AG09319 (cell line): ENCODE data around the gene CDK1.

ENCODE experiments used
- DNase-seq: peaks from one replicate; pipeline ENCODE4 v3.0.0-alpha.2; 2010; ENCODE audit warnings: low read depth; ENCODE audit errors: extremely low read depth
- CTCF ChIP-seq: IDR thresholded peaks from 2 replicates; pipeline ENCODE4 v1.5.1; 2011; ENCODE audit warnings: low read depth, mild to moderate bottlenecking, inconsistent platforms, low read length, moderate library complexity

The CDK1 gene

DNA sequence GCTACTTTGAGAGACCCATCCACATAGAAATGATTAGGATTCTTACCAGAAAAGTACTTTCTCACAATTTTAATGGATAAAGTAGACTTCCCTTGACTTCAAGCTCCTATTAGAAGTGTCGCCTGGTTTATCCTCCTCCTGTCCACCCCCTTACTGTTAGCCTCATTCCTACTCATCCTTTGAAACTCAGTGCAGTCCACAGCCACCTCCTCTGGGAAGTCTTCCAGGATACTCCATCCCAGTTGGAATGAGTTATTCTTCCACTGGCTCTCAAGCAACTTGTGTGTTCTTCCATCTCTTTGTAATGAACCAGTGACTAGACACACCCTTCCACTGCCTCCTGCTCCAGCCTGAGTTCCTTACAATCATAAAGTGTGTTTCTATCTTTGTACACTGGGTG, 25.1 kb upstream of the CDK1 start:
- TF ChIP-seq CTCF, result no peak
- DNase-seq, result no peak

DNA sequence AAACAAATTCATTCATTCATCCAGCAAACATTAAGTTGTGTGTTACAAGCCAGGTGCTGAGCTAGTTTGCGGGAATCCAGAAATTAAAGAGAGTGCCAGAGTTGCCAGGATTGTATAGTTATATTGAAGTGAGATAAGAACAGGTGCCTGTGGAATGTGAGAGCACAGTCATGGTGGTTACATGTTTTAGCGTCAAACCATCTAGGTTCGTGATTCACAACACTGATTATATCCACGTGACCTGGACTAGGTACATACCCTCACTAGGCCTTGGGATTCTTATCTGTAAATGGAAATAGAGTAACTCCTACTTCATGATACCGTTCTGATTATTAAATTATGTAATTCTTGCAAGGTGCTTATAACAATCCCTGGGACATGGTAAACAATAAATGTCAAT, 24.5 kb upstream of the CDK1 start:
- TF ChIP-seq CTCF, result no peak
- DNase-seq, result no peak

- TF ChIP-seq CTCF, result no peak
- DNase-seq, result no peak
These were observed 20.8 kb upstream of the CDK1 start for GRCh38 chr10:60757420-60757895.

- TF ChIP-seq CTCF, result no peak
- DNase-seq, result no peak
These were observed 19.1 kb upstream of the CDK1 start for GRCh38 chr10:60759181-60759580.

DNA sequence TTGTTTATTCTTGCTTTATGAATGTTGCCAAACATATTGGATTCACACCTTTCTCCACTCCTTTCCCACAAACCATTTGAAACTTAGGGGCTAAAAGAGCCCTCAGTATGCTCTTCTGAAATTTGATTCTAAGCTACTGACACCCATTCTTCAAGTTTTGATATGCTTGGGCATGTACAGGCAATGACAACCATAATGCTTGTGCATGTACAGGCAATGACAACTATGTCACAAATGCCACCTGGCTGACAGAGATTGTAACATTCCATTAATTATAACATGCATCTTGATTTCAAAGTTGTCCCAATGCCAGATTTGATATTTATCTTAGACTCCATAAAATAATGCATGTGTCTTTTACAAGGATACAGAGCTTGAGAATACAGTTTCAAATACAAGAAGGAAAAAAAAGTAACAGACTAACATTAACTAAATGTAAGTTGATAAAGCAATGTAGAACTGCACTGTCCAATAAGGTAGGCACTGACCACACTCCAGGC, 17.5 kb upstream of the CDK1 start:
- TF ChIP-seq CTCF, result no peak
- no peak for DNase-seq

DNA sequence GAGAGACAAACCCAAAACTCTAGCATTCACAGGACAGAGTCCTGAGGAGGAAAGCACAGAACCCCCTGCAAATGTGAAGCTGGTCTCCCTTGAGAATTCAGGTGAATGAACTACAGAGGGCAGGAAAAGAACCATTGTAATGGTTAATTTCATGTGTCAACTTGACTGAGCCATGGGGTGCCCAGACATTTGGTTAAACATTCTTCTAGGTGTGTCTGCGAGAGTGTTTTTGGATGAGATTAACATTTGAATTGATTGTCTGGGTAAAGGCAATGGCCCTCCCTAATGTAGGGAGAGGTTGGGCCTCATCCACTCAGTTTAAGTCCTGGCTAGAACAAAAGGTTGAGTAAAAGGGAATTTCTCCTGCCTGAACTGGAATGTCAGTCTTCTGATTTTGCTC, 15.7 kb upstream of the CDK1 start:
- TF ChIP-seq CTCF, result no peak
- DNase-seq, result no peak

DNA sequence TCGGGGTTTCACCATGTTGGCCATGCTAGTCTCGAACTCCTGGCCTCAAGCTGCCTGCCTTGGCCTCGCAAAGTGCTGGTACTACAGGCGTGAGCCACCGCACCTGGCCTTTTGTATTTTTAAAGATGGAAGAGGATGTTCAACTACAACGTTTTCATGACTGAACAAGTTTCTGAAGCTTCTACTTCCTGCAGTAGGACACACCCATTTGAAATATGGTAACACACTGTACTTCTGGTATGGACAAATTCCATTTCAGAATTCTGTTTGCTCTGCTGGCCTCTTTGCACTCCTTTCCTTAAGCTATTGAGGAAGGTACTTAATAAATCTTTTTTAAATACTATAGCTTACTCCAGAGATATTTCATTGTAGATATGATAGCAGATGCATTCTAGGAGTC, 10.9 kb upstream of the CDK1 start:
- no peak for DNase-seq
- TF ChIP-seq CTCF, result no peak
